ENCODE data around the gene ACBD6. TPM values are rescaled to one million over a fixed set of nuclear protein-coding genes. Genes with fewer than 3 reads are reported as not detected.

The ACBD6 gene
- total RNA-seq, 2 donors from 2014 or later: 43.2 to 54.5 TPM

DNA sequence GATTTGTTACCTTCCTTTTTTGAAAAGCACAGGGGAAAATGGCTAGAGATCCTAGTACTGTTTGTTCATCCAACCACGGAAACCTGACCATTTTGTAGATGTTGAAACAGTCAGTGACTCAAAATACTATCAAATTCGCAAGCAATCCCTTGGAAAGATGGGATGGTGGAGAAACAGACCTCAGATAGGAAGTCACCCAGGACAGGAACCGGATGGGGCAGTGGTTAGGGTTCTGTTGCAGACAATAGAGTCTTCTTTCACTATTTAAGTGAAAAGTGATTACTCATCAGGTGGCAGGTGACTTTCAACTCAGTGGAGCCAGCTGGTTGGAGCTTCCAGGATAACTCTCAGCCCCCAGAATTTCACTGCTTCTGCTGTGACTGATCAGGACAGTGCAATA is 255.3 kb downstream of the ACBD6 start:
- H3K36me3 Mint-ChIP-seq (ENCODE audit: low read depth): no peaks in the 10 kb centered on the region

DNA sequence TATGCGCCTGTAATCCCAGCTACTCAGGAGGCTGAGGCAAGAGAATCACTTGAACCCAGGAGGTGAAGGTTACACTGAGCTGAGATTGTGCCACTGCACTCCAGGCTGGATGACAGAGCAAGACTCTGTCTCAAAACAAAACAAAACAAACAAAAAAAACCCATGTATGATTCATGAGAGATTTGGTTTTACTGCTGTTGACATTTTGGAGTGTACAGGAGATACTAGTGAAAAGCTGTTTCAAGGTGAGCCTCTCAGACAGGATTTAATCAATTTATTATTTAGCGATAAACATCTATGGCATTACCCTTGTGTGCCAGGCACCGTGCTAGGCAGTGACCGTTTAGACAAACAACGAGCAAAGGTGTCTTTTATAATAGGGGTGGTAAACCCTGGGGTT is 255.8 kb downstream of the ACBD6 start:
- TF ChIP-seq, protein P1, sequence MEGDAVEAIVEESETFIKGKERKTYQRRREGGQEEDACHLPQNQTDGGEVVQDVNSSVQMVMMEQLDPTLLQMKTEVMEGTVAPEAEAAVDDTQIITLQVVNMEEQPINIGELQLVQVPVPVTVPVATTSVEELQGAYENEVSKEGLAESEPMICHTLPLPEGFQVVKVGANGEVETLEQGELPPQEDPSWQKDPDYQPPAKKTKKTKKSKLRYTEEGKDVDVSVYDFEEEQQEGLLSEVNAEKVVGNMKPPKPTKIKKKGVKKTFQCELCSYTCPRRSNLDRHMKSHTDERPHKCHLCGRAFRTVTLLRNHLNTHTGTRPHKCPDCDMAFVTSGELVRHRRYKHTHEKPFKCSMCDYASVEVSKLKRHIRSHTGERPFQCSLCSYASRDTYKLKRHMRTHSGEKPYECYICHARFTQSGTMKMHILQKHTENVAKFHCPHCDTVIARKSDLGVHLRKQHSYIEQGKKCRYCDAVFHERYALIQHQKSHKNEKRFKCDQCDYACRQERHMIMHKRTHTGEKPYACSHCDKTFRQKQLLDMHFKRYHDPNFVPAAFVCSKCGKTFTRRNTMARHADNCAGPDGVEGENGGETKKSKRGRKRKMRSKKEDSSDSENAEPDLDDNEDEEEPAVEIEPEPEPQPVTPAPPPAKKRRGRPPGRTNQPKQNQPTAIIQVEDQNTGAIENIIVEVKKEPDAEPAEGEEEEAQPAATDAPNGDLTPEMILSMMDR (conservative IDR thresholded peaks at IDR 0.05): no peak
- no peak for DNase-seq
- Mint-ChIP-seq H3K4me1 (no peaks in the 10 kb centered on the region), H3K27me3 (ENCODE audit: insufficient read depth) (peaks cover 47% of the 10 kb centered on the region), H3K27ac (no peak overlapping the region), H3K9me3 (no peaks in the 10 kb centered on the region), H3K36me3 (ENCODE audit: low read depth) (no peaks in the 10 kb centered on the region), H3K4me3 (no peak overlapping the region)
- Histone ChIP-seq H3K4me3 (ENCODE audit: low read length) (no peak overlapping the region), H3K9me3 (ENCODE audit: control insufficient read depth, low read length) (no peaks in the 10 kb centered on the region), H3K27me3 (ENCODE audit: control insufficient read depth, insufficient read depth, low read length, poor library complexity, severe bottlenecking) (peaks cover 15% of the 10 kb centered on the region), H3K27ac (ENCODE audit: low read depth, low read length) (no peak overlapping the region), H3K36me3 (ENCODE audit: control insufficient read depth, insufficient read depth, low read length) (no peaks in the 10 kb centered on the region), H3K9ac (ENCODE audit: extremely low read depth, low read length, poor library complexity, severe bottlenecking) (no peak overlapping the region), H3K4me1 (ENCODE audit: control insufficient read depth, insufficient read depth, low read length) (no peaks in the 10 kb centered on the region)
- 83 to 100% methylated on average over 4 to 5 of the region's 5 CpGs for WGBS, 2 experiments (ENCODE audit: insufficient coverage in 1 of 2, insufficient read length in 1 of 2)

More for the DNA sequence above, 255.3 kb downstream of the ACBD6 start:
- Histone ChIP-seq H3K9me3 (ENCODE audit: control insufficient read depth, low read length) (no peaks in the 10 kb centered on the region), H3K4me1 (ENCODE audit: control insufficient read depth, insufficient read depth, low read length) (no peaks in the 10 kb centered on the region), H3K36me3 (ENCODE audit: control insufficient read depth, insufficient read depth, low read length) (no peaks in the 10 kb centered on the region), H3K9ac (ENCODE audit: extremely low read depth, low read length, poor library complexity, severe bottlenecking) (no peak overlapping the region), H3K27me3 (ENCODE audit: control insufficient read depth, insufficient read depth, low read length, poor library complexity, severe bottlenecking) (peaks cover 11% of the 10 kb centered on the region), H3K4me3 (ENCODE audit: low read length) (no peak overlapping the region), H3K27ac (ENCODE audit: low read depth, low read length) (no peak overlapping the region)
- no peak for DNase-seq
- Mint-ChIP-seq H3K4me1 (no peaks in the 10 kb centered on the region), H3K4me3 (no peak overlapping the region), H3K27ac (no peak overlapping the region), H3K27me3 (ENCODE audit: insufficient read depth) (peaks cover 42% of the 10 kb centered on the region), H3K9me3 (no peaks in the 10 kb centered on the region)
- TF ChIP-seq, protein P1 (conservative IDR thresholded peaks at IDR 0.05): no peak
- WGBS, 2 experiments (ENCODE audit: insufficient coverage in 1 of 2, insufficient read length in 1 of 2): 92 to 93% methylated on average over 2 to 3 of the region's 3 CpGs

DNA sequence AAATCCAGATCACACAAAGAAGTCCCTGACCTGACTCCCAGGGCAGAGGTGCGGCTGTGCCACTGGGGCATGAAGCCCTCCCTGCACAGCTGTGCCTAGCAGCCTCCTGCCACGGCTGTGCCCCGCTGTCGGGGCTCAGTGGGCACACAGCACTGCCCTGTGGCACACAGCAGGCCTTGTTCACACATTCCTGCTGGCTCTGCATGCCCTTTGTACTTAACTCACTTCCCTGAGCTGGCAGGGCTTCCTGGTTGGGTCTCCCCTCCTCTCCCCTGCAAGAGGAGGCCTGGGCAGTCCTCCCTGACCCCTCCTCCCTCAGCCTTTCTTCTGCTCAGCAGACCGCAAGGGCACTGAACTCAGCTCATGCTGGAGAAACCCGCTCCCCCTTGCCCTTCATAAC is 257.5 kb downstream of the ACBD6 start:
- no peaks in the 10 kb centered on the region for H3K36me3 ChIP-seq (ENCODE audit: control insufficient read depth, insufficient read depth, low read length)
- no peak overlapping the region for H3K27ac Mint-ChIP-seq
- no peaks in the 10 kb centered on the region for H3K4me1 ChIP-seq (ENCODE audit: control insufficient read depth, insufficient read depth, low read length)
- 85 to 89% methylated on average over 5 to 6 of the region's 6 CpGs for WGBS, 2 experiments (ENCODE audit: insufficient coverage in 1 of 2, insufficient read length in 1 of 2)
- H3K36me3 Mint-ChIP-seq (ENCODE audit: low read depth): no peaks in the 10 kb centered on the region
- H3K4me3 Mint-ChIP-seq: no peak overlapping the region
- peaks cover 57% of the 10 kb centered on the region for H3K27me3 Mint-ChIP-seq (ENCODE audit: insufficient read depth)
- peaks cover 33% of the 10 kb centered on the region for H3K27me3 ChIP-seq (ENCODE audit: control insufficient read depth, insufficient read depth, low read length, poor library complexity, severe bottlenecking)
- DNase-seq: no peak
- no peak overlapping the region for H3K9ac ChIP-seq (ENCODE audit: extremely low read depth, low read length, poor library complexity, severe bottlenecking)
- no peaks in the 10 kb centered on the region for H3K4me1 Mint-ChIP-seq
- H3K4me3 ChIP-seq (ENCODE audit: low read length): no peak overlapping the region
- no peaks in the 10 kb centered on the region for H3K9me3 Mint-ChIP-seq
- TF ChIP-seq, protein P1 (conservative IDR thresholded peaks at IDR 0.05): no peak
- H3K27ac ChIP-seq (ENCODE audit: low read depth, low read length): no peak overlapping the region
- H3K9me3 ChIP-seq (ENCODE audit: control insufficient read depth, low read length): no peaks in the 10 kb centered on the region

Data from endodermal cell (in vitro differentiated cells).